Measurements from ENCODE around the gene DEXI. TPM values are rescaled to one million over a fixed set of nuclear protein-coding genes. Genes with fewer than 3 reads are reported as not detected.
"Not testable (repeated sequence)": the region's sequence is repeated elsewhere in the genome, so short reads cannot be mapped to it uniquely, and the experiment has no call there.

DEXI gene
- polyA plus RNA-seq, 4 donors, result 40.6 to 57.3 (median 45.0) TPM

- no peak for DNase-seq (ENCODE audit: low read depth in 4 of 4, low spot score in 2 of 4)
These were observed 27.8 kb upstream of the DEXI start for GRCh38 chr16:10970065-10970464.

GRCh38 chr16:10969615-10970014, 27.3 kb upstream of the DEXI start:
- no peak for DNase-seq (ENCODE audit: low read depth in 4 of 4, low spot score in 2 of 4)

GRCh38 chr16:10968498-10968897, 26.2 kb upstream of the DEXI start:
- no peak for DNase-seq (ENCODE audit: low read depth in 4 of 4, low spot score in 2 of 4)

GRCh38 chr16:10967986-10968385, 25.7 kb upstream of the DEXI start:
- no peak for DNase-seq (ENCODE audit: low read depth in 4 of 4, low spot score in 2 of 4)

GRCh38 chr16:10966559-10966958, 24.3 kb upstream of the DEXI start:
- not testable (repeated sequence) for DNase-seq (ENCODE audit: low read depth in 4 of 4, low spot score in 2 of 4)

- no peak for DNase-seq (ENCODE audit: low read depth in 4 of 4, low spot score in 2 of 4)
These were observed 23.9 kb upstream of the DEXI start for GRCh38 chr16:10966129-10966528.

- no peak for DNase-seq (ENCODE audit: low read depth in 4 of 4, low spot score in 2 of 4)
These were observed 23.3 kb upstream of the DEXI start for GRCh38 chr16:10965440-10966061.

- no peak for DNase-seq (ENCODE audit: low read depth in 4 of 4, low spot score in 2 of 4)
These were observed 22.6 kb upstream of the DEXI start for GRCh38 chr16:10964891-10965326.

GRCh38 chr16:10964039-10964890, 22.0 kb upstream of the DEXI start:
- peak in 1 of 4 donors; percentile 76 for DNase-seq (ENCODE audit: low read depth in 4 of 4, low spot score in 2 of 4)

- DNase-seq (ENCODE audit: low read depth in 4 of 4, low spot score in 2 of 4), result no peak
These were observed 19.0 kb upstream of the DEXI start for GRCh38 chr16:10961231-10961630.

GRCh38 chr16:10959161-10959560, 16.9 kb upstream of the DEXI start:
- DNase-seq (ENCODE audit: low read depth in 4 of 4, low spot score in 2 of 4), result no peak

- DNase-seq (ENCODE audit: low read depth in 4 of 4, low spot score in 2 of 4), result no peak
These were observed 15.7 kb upstream of the DEXI start for GRCh38 chr16:10957771-10958482.

GRCh38 chr16:10954903-10955302, 12.6 kb upstream of the DEXI start:
- DNase-seq (ENCODE audit: low read depth in 4 of 4, low spot score in 2 of 4), result no peak

- DNase-seq (ENCODE audit: low read depth in 4 of 4, low spot score in 2 of 4), result no peak
These were observed 8.8 kb upstream of the DEXI start for GRCh38 chr16:10951026-10951425.

- no peak for DNase-seq (ENCODE audit: low read depth in 4 of 4, low spot score in 2 of 4)
These were observed 8.1 kb upstream of the DEXI start for GRCh38 chr16:10950393-10950792.

GRCh38 chr16:10949424-10949970, 7.2 kb upstream of the DEXI start:
- DNase-seq (ENCODE audit: low read depth in 4 of 4, low spot score in 2 of 4), result no peak

GRCh38 chr16:10947211-10947787, 5.0 kb upstream of the DEXI start:
- no peak for DNase-seq (ENCODE audit: low read depth in 4 of 4, low spot score in 2 of 4)

GRCh38 chr16:10946308-10946707, 4.0 kb upstream of the DEXI start:
- no peak for DNase-seq (ENCODE audit: low read depth in 4 of 4, low spot score in 2 of 4)

- DNase-seq (ENCODE audit: low read depth in 4 of 4, low spot score in 2 of 4), result no peak
These were observed 3.0 kb upstream of the DEXI start for GRCh38 chr16:10945065-10945787.
